ENCODE results near the gene TMEM82. TPM values are rescaled to one million over a fixed set of nuclear protein-coding genes. Genes with fewer than 3 reads are reported as not detected.

The TMEM82 gene
- total RNA-seq, 1 donor from 2014 or later: not detected

DNA sequence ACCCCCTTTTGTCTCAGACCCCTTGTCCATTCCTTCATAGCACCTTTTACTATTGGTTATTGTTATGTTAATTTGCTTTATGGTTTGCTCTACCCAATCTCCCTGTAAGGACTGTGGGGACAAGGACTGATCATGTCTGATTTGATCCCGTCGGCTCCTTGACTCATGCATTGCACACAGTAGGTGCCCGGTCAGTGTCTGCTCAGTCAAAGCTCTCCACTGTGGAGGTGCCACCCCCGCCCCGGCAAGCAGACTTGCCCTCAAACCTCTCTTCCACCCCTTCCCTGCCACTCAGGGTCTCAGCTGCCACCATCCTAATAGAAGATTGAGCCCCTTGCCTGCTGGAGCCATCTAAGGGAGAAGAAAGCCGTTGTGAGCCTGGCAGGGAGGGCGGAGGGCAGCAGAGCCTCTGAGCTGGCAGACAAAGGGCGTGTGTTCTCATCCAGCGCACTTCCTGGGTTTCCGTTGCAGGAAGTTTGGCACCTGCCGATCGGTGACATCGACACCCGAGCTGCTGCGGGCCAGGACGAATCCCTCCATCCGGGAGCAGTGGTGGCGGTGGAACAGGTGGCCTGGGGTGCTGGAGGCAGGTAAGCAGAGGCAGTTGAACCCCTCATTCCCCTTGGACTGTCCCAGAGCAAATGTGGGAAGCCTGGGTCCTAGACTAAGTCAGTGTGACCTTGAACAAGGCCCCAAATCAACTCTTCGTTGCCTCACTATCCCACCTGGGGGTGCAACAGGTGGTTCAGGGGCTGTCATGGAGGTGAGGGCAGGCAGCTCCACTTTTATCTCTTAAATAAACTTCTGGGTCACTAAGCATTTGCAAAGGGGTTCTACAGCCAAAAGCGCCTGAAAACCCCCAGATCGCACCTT, 14.1 kb downstream of the TMEM82 start:
- no peak for DNase-seq (ENCODE audit: low read depth)

DNA sequence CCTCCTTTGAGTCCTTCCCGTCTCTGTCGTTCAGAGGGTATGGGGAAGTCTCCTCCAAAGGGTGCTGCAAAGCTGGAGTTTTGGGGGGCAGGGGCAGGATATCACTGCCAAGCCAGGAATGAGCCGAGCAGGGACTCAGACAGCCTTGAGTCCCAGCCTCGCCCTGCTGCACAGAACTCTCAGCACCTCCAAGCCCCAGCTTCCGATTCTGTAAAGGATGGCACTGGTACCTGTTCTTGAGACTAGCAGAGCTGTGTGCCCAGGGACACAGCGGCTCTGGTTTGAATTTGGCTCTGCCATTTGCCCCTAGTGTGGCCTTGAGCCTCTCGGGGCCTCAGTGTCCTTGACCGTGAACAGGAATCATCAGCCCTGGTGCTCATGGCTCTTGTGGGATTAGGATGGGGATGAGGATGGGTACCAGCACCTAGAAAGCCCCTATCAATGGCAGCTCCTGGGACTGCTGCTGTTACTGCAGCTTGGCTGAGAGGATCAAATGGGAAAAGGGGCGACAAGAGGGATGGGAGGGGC, 14.8 kb downstream of the TMEM82 start:
- DNase-seq (ENCODE audit: low read depth): no peak

DNA sequence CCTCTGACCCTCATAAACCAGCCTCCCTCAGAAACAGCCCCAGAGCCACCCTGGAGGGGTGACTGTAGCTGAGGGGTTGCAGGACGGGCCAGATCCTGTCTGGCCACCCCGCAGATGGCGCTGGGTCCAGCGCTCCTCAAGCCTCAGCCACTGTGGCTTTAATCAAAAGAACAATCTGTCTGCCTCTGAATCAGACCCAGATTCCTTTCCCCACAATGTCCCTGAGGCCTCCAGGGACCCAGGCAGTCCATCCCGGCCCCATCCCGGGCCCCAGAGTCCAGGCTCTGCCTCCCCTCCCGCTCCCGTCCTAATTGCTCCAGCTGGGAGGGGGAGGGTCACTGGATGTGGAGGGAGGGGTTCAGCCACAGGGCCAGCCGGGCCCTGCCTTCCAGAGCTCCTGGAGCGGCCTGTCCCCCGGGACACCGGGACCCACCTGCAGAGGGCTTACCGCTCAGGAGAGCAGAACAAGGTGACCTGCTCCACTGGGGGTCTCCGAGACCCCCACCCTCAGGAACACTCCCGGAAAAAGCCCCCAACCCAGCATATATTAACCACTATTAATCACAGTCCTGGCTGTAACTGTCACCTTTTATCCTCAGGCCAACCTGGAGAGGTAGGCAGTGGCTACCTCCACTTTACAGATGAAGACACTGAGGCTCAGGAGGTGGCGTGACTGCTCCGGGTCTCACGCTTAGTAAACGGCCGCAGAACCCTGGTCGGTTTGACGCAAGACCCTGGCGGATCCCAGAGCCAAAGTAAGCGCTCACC, 15.5 kb downstream of the TMEM82 start:
- DNase-seq (ENCODE audit: low read depth): no peak

DNA sequence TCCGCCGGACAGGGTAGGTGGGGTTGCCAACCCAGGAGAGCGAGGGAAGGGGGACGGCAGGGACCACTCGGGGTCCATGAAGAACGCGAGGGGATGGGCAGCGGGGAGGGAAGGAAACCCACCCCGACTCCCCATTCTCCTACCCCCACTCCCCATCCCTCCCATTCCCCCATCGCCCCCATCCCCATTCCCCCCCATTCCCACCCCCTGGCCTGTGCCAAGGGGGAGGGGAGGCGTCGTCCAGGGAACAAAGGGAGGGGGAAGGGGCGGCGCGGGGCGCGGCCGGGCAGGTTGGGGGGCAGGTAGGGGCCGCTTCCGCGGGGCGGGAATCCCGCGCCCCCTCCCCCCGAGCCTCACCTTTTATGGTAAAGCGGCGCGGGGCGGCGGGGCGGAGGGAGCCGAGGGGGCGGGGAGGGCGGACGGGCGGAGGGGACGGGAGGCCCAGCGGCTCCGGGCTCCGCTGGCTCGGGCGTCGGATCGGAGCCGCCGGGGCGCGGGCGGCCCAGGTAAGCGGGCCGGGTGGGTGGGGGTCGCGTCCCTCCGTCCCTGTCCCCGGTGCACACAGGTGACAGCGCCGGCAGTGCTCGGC, 16.1 kb downstream of the TMEM82 start, which contains the start of gene FBLIM1:
Gene FBLIM1, plus strand, starts transcription at position 453 of the 589 bp plus-strand sequence. CDS start 6,189 bp downstream, outside the sequence.
- DNase-seq (ENCODE audit: low read depth): no peak

DNA sequence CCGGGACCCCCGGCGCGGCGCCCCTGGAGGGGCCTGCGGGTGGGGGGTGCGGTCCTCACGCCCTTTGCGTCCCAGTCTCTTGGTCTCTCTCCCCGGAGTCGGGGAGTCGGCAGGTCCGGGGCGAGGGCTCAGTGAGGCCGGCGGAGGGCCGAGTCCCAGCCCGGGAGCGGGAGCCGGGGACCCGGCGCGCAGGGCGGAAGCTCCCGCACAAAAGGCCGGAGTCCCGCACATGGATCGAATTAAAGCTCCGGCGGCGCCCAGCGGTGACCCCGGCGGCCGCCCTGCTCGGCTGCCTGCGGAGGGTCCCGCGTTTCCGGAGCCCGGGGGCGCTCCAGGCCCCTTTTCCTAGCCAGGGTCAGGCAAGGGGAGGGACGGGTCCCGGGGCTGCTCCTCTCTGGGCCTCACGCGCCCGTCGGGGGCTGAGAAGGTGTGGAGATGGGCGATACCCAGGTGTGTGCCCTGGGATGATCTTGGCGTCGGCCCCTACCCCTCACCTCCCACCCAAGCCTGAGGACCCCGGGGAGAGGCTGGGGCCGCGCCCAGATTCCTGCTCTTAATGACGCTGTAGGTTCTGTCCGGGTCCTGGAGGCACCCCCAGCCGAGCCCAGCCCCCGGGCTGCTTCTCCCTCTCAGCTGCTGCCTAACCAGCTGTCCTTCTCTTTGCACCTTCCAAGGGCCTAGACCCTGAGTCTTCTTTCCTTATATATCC, 16.8 kb downstream of the TMEM82 start:
- DNase-seq (ENCODE audit: low read depth): no peak

DNA sequence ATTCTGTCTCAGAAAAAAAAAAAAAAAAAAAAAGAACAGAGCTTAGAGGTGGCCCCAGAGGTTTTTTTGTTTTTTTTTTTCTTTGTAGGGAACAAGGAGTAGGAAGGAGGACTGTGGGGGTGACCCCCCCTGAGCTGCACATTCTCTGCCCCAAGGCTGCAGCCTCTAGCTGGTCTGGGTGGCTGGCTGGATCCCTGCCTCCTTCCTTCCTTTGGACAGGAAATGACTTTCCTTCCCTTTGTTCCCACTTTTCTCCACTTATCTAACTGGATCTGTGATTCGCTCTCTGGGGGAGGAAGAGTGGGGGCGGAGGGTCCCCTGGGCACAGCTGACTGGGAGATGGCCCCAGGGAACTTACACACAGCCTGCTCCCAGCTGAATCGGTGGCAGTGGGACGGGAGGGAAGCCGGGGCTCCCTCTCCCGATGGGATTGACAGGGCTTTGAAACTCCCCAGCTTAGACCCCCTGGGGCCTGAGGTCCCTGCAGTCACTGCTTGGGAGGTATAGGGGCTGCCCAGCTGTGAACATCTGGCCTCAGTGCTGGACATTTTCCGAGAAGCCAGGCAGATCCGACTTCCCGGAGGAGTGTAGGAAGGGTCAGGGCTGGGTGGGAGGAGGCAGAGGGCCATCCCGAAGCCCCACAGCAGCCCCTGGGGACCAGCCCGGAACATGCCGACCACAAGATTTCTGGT, 18.4 kb downstream of the TMEM82 start:
- DNase-seq (ENCODE audit: low read depth): peak; percentile 53

DNA sequence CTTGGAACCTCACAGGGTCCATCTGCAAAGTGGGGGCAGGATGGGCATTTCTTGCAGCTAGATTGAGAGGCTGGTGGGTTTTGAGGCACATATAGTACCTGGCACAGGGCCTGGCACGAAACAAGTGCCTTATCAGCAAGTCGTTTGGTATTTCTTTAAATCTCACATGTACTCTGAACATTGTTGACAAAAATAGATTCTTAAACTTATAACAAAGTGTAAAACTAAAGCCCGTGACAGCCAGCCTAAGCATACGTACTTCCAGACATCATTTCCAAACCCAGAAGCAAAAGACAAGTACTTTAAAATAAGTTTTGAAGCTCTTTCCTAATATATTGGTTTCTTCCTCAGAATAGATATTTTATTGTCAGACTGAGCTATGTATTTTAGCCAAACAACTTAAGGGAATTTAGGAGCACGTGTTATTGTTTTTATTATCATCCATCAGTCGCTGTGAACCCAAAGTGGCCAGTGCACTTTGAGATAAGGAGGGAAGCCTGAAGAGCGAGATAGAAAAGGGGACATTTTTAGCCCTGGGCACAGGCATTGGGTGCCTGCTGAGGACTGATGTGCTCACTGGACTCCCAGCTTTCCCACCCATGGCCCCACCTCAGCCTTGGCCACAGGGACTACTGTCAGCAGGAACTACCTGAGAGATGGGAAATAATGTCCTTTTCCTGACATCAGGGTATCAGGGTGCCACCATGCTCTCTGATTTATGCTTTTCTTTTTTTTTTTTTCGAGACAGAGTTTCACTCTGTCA, 19.2 kb downstream of the TMEM82 start:
- DNase-seq (ENCODE audit: low read depth): no peak

DNA sequence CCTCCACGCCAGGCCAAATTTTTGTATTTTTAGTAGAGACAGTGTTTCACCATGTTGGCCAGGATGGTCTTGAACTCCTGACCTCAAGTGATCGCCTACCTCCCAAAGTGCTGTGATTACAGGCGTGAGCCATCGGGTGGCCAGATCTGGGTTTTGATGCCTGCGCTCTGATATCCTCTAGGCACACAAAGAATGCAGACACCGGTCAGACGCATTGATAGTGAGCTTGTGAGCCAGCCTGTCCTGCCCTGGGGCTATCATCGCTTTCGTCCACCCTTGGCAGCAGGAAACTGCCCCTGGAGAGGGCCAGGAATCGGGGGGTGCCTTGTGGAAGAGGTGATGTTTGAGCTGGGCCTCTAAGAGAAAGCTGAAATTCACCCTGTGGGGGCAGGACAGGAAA, 20.2 kb downstream of the TMEM82 start:
- DNase-seq (ENCODE audit: low read depth): no peak

DNA sequence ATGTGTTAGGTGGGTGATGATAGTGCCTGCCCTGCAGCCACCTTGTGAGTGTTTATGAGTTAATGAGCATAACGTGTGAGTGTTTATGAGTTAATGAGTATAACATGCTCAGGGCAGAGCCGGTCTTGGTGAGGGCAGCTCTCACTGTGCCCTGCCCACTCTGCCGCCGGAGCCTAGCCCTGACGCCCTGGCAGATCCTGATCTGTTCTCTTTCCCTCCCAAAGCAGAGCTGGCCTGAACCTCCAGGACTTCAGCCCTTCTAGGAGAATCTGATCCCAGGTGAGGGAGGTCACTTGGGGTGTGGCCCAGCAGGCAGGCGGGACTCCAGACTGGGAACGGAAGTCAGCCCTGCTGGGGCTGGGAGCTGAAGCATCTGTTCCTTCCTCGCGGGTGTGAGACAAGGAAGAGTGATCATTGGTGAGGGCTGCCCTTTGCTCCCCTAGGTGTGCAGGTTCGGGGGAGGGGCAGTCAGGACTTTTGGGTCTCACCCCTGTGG, 22.0 kb downstream of the TMEM82 start:
- DNase-seq (ENCODE audit: low read depth): peak; percentile 68

DNA sequence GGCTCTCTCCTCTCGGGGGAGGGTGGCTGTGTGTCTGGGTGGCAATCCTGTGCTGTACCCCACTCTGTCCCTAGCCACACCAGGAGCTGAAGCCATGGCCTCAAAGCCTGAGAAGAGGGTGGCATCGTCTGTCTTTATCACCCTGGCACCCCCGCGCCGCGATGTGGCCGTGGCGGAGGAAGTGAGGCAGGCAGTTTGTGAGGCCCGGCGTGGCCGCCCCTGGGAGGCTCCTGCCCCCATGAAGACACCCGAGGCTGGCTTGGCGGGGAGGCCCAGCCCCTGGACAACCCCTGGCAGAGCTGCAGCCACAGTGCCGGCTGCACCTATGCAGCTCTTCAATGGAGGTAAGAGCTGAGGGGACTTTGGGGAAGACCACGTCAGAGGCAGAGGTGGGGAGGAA, 22.6 kb downstream of the TMEM82 start:
- no peak for DNase-seq (ENCODE audit: low read depth)

DNA sequence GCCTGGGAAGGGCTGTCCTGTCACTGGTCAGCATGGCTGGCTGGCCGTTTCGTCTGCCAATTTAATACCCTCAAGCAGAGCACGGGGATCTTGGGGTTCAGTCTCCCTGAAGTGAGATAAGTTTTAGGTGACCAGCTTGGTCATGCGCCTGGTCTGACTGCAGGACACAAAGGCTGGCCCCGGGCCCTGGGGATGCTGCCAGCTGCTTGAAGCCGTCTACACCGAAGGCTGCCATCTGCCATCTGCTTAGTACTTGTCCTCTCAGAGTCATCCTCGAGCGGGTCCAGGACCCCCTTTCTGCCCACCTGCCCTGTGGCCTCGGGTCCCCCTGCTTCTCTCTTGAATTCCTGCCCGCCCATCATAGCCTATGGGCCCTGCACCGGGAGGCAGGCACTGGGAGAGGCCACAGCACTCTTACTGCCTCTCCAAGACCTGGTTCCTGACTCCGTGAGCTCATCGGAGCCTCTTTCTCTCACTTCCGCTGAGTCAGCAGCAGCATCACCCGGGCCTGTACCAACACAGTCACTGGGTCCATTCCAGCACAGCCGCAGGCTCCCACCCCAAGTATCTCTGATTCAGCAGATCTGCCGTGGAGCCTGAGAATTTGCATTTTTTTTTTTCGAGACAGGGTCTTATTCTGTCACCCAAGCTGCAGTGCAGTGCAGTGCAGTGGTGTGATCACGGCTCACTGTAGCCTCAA, 23.3 kb downstream of the TMEM82 start:
- DNase-seq (ENCODE audit: low read depth): peak; percentile 65

DNA sequence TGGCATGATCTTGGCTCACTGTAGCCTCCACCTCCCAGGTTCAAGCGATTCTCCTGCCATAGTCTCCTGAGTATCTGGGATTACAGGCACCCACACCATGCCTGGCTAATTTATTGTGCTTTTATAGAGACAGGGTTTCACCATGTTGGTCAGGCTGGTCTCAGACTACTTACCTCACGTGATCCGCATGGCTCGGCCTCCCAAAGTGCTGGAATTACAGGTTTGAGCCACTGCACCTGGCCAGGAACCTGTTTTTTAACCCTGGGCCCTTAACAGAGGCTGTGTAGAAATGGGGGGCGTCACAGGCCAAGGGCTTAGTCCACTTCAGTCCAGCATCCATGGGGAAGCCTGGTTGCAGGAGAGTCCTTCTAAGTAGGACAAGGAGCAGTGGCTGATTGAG, 25.6 kb downstream of the TMEM82 start:
- DNase-seq (ENCODE audit: low read depth): no peak

DNA sequence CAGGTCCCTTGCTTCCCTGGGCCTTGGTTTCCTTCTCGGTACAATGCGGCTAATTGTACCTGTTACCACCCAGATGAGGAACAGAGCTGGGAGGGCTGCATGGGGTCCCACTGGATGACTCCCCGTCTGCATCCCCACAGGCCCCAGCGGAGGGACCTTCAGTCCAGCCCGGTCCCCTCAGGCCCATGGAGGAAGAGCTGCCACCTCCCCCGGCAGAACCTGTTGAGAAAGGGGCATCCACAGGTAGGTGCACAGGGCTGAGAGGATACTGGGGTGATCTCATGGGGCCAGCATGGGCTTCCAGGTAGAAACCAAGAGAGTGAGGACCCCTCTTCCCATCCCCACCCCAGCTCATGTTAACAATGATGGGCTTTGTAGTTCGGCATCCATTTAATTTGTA, 26.1 kb downstream of the TMEM82 start:
- no peak for DNase-seq (ENCODE audit: low read depth)

DNA sequence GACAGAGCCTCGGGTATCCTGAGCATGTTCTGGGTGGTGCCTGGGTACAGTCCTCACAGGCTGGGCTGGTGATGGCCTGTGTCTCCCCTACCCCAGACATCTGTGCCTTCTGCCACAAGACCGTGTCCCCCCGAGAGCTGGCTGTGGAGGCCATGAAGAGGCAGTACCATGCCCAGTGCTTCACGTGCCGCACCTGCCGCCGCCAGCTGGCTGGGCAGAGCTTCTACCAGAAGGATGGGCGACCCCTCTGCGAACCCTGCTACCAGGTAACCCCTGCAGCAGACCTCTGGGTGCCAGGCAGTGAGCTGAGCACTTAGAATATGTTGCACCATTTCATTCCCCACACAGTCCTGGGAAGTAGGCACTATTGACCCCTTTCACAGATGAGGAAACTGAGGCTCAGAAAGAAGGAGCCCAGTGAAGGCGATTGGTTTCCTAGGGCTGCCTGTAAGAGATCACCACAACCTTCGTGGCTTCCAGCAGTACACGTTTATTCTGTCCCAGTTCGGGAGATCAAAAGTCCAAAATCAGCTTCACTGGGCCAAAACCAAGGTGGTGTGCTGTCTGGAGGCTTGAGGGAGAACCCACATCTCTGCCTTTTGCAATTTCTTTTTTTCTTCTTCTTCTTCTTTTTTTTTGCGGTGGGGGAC, 28.1 kb downstream of the TMEM82 start:
- no peak for DNase-seq (ENCODE audit: low read depth)

DNA sequence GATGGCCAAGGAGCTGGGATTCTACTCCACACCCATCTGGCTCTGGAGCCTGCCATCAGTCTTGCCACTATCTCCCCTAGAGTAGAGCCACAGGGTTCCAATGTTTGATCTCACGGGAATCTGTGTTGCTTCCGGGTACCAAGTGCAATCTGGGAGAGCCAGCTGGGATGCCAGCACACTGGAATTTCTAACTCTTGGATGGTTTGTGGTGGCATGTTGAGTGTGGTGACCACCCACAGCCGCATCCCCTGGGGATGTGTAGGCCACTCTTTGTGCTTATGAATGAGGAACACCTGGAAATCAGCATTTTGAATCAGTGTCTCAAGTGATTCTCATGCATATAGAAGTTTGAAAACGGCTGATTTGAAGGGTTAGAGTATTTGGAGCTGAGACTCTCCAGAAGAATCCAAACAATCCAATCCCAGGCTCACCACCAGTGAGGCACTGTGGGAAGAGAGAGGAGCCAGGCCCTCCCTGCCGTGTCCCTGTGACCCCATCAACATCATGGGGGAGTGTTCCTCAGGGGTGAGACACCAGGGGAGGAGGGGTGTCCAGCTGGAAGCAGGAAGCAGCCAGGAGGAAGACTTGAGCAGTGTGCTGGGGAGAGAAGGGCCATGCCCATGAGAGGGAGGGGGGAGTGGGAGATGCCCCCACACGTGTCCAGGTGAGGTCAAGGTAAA, 29.7 kb downstream of the TMEM82 start:
- DNase-seq (ENCODE audit: low read depth): no peak

DNA sequence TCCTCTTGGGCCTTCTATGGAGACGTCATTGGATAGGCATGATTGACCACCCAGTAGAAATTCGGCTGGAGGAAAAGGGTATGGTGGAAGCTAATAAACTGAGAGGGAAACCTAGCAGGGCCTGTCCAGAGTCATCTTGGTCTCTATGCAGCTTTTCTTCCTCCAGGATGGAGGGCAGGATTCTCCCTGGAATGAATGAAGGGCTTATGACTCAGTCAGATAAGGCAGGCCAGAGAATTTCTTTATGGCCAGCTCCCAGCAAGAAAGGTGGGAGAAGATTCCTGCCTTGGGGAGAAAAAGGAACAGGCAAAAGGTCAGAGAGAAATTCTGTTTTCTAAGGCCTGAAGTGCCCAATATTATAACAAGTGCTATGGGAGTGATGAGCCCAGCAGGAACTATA, 33.4 kb downstream of the TMEM82 start:
- DNase-seq (ENCODE audit: low read depth): no peak

DNA sequence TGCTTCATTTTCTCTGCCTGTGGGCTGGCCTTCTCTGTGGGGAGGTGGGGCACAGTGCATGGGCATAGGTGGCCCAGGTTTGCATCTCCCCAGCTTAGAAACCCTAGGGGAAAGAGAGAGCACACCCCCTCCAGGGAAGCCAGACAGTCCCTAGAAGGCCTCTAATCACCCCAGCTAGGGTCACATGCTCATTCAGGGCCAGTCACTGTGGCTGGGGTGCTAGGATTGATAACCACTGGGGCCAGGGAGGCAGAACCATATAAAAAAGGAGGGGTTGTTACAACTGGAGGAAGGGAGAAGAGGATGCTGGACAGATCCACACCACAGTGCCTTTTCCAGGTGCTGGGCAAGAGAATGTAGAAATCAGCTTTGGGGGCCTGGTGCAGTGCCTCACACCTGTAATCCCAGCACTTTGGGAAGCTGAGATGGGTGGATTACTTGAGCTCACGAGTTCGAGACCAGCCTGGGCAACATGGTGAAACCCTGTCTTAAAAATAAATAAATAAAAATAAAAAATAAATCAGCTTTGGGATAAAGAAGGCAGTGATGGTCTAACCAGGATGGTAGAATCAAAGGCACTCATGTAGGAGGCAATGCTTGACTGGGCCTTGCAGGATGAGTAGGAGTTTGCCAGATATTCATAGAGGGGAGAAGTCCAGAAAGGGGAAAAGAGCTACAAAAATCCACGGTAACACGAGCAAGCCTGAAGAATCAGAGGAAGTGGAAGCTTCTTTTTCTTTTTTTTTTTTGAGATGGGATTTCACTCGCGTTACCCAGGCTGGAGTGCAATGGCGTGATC, 35.8 kb downstream of the TMEM82 start:
- no peak for DNase-seq (ENCODE audit: low read depth)

DNA sequence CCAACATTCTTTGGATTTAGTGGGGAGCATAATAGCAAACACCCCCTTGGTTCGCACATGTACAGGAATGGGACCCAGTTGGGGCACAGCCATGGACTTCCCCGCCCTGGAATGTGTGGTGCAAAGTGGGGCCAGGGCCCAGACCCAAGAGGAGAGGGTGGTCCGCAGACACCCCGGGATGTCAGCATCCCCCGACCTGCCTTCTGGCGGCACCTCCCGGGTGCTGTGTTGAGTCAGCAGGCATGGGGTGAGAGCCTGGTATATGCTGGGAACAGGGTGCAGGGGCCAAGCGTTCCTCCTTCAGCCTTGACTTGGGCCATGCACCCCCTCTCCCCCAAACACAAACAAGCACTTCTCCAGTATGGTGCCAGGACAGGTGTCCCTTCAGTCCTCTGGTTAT, 43.4 kb downstream of the TMEM82 start:
- no peak for DNase-seq (ENCODE audit: low read depth)

Data from renal cortical epithelial cell (primary cell).